Measurements from ENCODE around the gene SLC2A1.

SLC2A1 gene

DNA sequence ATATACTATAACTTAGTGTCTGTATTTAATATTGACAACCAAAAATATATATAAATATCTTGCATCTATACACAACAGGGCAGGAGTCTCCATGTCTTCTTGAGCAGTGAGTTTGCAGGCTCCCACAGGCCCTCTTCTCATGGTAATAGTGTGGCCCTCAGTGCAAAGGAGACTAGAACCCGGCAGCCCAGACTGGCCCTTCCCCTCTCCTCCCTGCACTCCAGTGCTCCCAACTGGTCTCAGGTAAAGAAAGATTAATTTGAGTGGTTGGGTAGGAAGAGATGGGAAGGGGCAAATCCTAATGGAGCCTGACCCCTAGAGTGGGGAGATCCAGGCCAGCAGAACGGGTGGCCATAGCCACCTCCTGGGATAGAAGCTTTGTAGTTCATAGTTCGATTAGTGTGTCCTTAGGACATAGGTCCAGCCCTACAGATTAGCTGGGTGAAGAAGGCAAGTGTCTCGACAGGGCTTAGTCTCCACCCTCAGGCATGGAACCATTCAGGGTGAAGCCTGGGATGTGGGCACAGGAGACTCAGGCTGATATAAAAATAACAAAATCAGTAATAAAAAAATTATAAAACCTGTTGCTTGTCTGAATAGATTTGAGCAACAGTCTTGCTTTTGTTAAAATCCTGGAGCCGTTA is 32.3 kb downstream of the SLC2A1 start:
- Histone ChIP-seq H3K36me3 (ENCODE audit: control insufficient read depth, insufficient read depth, low read length) (no peaks in the 10 kb centered on the region), H3K9ac (no peak overlapping the region), H2AFZ (no peak overlapping the region), H3K27me3 (ENCODE audit: control insufficient read depth, insufficient read depth, low read length) (no peaks in the 10 kb centered on the region), H3K4me2 (ENCODE audit: low read length) (no peak overlapping the region), H3K4me3 (ENCODE audit: low read depth, low read length) (no peak overlapping the region), H3K79me2 (no peaks in the 10 kb centered on the region), H3K9me3 (ENCODE audit: control insufficient read depth, low read length) (no peaks in the 10 kb centered on the region), H3K4me1 (peaks cover 2% of the 10 kb centered on the region), H3K27ac (no peak overlapping the region)
- TF ChIP-seq CTCF (IDR thresholded peaks at IDR 0.05): no peak

GRCh38 chr1:42924851-42925760 is 33.6 kb downstream of the SLC2A1 start:
- Histone ChIP-seq H3K4me1 (peaks cover 2% of the 10 kb centered on the region), H3K4me3 (ENCODE audit: low read depth, low read length) (peak overlapping the region; percentile 81), H3K36me3 (ENCODE audit: control insufficient read depth, insufficient read depth, low read length) (no peaks in the 10 kb centered on the region), H3K79me2 (no peaks in the 10 kb centered on the region), H2AFZ (peak overlapping the region; percentile 88), H3K27ac (peak overlapping the region; percentile 91), H3K9me3 (ENCODE audit: control insufficient read depth, low read length) (no peaks in the 10 kb centered on the region), H3K4me2 (ENCODE audit: low read length) (peak overlapping the region; percentile 73), H3K27me3 (ENCODE audit: control insufficient read depth, insufficient read depth, low read length) (no peaks in the 10 kb centered on the region), H3K9ac (no peak overlapping the region)
- no peak for TF ChIP-seq CTCF (IDR thresholded peaks at IDR 0.05)

- Histone ChIP-seq H3K9ac (peak overlapping the region; percentile 76), H3K79me2 (no peaks in the 10 kb centered on the region), H3K4me1 (peaks cover 2% of the 10 kb centered on the region), H3K27me3 (ENCODE audit: control insufficient read depth, insufficient read depth, low read length) (no peaks in the 10 kb centered on the region), H3K4me2 (ENCODE audit: low read length) (peak overlapping the region; percentile 73), H3K4me3 (ENCODE audit: low read depth, low read length) (peak overlapping the region; percentile 81), H2AFZ (peak overlapping the region; percentile 88), H3K36me3 (ENCODE audit: control insufficient read depth, insufficient read depth, low read length) (no peaks in the 10 kb centered on the region), H3K27ac (peak overlapping the region; percentile 91), H3K9me3 (ENCODE audit: control insufficient read depth, low read length) (no peaks in the 10 kb centered on the region)
- peak; percentile 9 for TF ChIP-seq CTCF (IDR thresholded peaks at IDR 0.05)
Measured at GRCh38 chr1:42924082-42924850, 34.4 kb downstream of the SLC2A1 start.

DNA sequence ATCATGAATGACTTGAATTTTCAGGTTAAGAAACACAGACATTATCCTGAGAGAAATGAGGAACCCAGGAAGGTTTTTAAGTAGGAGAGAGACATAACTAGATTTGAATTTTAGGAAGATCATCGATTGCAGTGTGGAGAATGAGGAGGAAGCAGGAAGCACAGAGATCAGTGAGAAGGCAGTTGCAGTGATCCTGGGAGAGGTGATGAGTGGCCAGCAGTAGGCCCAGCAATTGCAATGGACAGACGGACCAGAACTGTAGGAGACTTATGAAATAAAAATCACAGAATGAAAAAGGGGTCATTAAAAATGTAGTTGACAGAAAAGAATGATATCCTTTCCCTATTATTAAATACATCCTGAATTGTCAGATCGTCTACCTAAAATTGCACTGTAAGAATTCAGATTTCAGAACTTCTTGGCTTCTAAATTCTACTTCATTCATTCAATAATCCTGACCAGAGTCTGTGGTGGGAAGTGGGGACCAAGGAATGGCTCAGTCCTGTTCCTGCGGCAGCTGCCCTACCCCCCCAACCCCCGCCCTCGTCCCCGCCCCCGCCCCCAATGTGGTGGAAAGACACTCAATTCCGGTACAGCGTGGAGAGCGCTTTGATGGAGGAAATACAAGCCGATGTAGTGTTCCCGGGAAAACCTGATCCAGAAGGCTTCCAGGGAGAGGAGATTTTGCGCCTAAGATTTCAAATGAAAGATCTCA is 35.1 kb downstream of the SLC2A1 start:
- peak overlapping the region; percentile 81 for H3K4me3 ChIP-seq (ENCODE audit: low read depth, low read length)
- H3K36me3 ChIP-seq (ENCODE audit: control insufficient read depth, insufficient read depth, low read length): no peaks in the 10 kb centered on the region
- peaks cover 2% of the 10 kb centered on the region for H3K4me1 ChIP-seq
- no peaks in the 10 kb centered on the region for H3K27me3 ChIP-seq (ENCODE audit: control insufficient read depth, insufficient read depth, low read length)
- peak overlapping the region; percentile 73 for H3K4me2 ChIP-seq (ENCODE audit: low read length)
- H3K27ac ChIP-seq: peak overlapping the region; percentile 91
- H2AFZ ChIP-seq: peak overlapping the region; percentile 88
- no peak for TF ChIP-seq CTCF (IDR thresholded peaks at IDR 0.05)
- H3K9me3 ChIP-seq (ENCODE audit: control insufficient read depth, low read length): no peaks in the 10 kb centered on the region
- no peak overlapping the region for H3K9ac ChIP-seq
- no peaks in the 10 kb centered on the region for H3K79me2 ChIP-seq

All from parathyroid adenoma (tissue), 2 donors.